Endometrial microvascular endothelial cells (primary cell): ENCODE measurements around the gene NPAS2. TPM values are rescaled to one million over a fixed set of nuclear protein-coding genes. Genes with fewer than 3 reads are reported as not detected.

Experiments
- in situ Hi-C: cut with HindIII; loops from 2 replicates; pipeline ENCODE4 v1.10.0; 2017; ENCODE audit warnings: low sequenced_read_pairs, low pct_unique_long_range_greater_than_20kb; ENCODE audit errors: inconsistent ontology term
- total RNA-seq: library from RNA; depleted of rRNA; stranded (reverse); fragments of >200 nt; gene quantifications from one replicate; pipeline ENCODE4 v1.2.3, GENCODE V29; 2015; ENCODE audit errors: inconsistent ontology term

The NPAS2 gene
- total RNA-seq, 1 donor from 2014 or later = 0.93 TPM

GRCh38 chr2:101038455-101039255 is 218.7 kb downstream of the NPAS2 start:
- in situ Hi-C loops = no loop called here

- in situ Hi-C loops = no loop called here
Observed at GRCh38 chr2:101040072-101040471, 220.1 kb downstream of the NPAS2 start.

DNA sequence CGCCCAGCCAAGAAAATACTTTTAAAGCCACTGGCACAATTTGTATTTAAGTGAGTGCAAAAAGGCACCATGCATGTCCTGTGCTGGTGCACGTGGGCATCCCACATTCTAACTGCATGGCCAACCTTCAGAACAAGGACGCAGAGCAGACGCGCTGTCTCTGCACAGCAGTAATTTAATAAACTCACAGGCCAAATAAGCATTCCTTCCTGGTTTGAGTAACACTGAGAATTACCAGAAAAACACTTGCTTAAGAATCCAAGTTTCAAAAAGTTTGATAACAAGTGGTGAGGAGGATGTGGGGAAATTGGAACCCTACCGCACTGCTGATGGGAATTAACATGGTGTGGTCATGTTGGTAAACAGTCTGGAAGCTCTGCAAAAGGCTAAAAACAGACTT is 220.8 kb downstream of the NPAS2 start:
- in situ Hi-C loops = no loop called here

- in situ Hi-C loops = no loop called here
Observed at GRCh38 chr2:101041413-101041812, 221.5 kb downstream of the NPAS2 start.

DNA sequence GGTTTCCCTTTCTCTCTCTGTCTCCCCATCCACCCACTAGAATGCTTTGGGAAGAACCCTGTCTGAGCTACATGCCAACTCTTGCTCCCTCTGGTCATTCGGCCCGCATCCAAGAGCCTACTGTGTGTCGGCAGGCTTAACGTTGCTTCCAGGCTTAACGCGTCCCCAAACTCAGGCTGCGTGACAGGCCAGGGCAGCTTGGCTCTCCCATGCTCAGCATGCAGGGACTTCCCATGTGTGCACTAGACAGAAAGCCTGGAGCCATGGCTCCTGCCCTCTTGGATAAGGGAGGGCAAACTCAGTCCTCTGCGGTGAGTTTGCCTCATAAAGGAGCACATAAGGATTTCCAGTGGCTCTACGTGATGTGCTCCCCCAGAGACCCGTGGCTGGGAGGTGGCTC is 225.4 kb downstream of the NPAS2 start:
- in situ Hi-C loops = no loop called here

Other genes starting within 250 kb of the NPAS2 start
- gene RPL31, start 182.2 kb downstream of the NPAS2 start, total RNA-seq = 533 TPM